PFSK-1 (cell line): ENCODE results near the gene ARAP3.

Source experiments
- POLR2AphosphoS5 ChIP-seq: IDR thresholded peaks from 2 replicates; pipeline ENCODE4 v1.6.1; 2012; ENCODE audit warnings: low read depth, mild to moderate bottlenecking, control low read depth, low read length, moderate library complexity
- REST ChIP-seq, 2 experiments: IDR thresholded peaks; 2 replicates each; pipeline versions ENCODE4 v1.6.1 to v1.8.0; 2011 to 2012; ENCODE audit warnings: low read depth in 2 of 2, low read length in 2 of 2, control low read depth in 1 of 2, inconsistent platforms in 1 of 2, mild to moderate bottlenecking in 1 of 2, moderate library complexity in 1 of 2; ENCODE audit not compliant: insufficient read depth in 1 of 2
- TAF1 ChIP-seq: IDR thresholded peaks from 2 replicates; pipeline ENCODE4 v1.6.1; 2012; ENCODE audit warnings: low read length, control low read depth, borderline replicate concordance; ENCODE audit not compliant: insufficient read depth

- no peak for TF ChIP-seq TAF1
- no peak for TF ChIP-seq REST (IDR thresholded peaks at IDR 0.05; ENCODE audit: insufficient read depth in 1 of 2, low read depth in 2 of 2, low read length in 2 of 2)
- TF ChIP-seq POLR2AphosphoS5, result no peak
Observed at GRCh38 chr5:141722266-141722665, 40.2 kb upstream of the ARAP3 start.
